GM12878 (cell line): ENCODE measurements around the gene TFB1M. TPM values are rescaled to one million over a fixed set of nuclear protein-coding genes. Genes with fewer than 3 reads are reported as not detected.
A peak's percentile ranks its signal among the peaks of the same experiment; 100 is the strongest.

Experiments used
- ATF7 ChIP-seq: fragments of 450-650 bp; IDR thresholded peaks from 2 replicates; pipeline ENCODE4 v1.6.1; 2016; ENCODE audit warnings: low read depth, mild to moderate bottlenecking
- BHLHE40 ChIP-seq, 2 experiments: fragments of 450-650 bp in 1 of 2; IDR thresholded peaks; 2 replicates each; pipeline ENCODE4 v1.6.1; 2011 to 2017; ENCODE audit warnings: low read depth in 2 of 2, borderline replicate concordance in 1 of 2, improper control_type of control experiment in 1 of 2, low read length in 1 of 2, mild to moderate bottlenecking in 1 of 2
- BRCA1 ChIP-seq: IDR thresholded peaks from 2 replicates; pipeline ENCODE4 v1.6.1; 2011; ENCODE audit warnings: low read depth, low read length, improper control_type of control experiment
- CREB1 ChIP-seq: IDR thresholded peaks from 2 replicates; pipeline ENCODE4 v1.6.1; 2012; ENCODE audit warnings: low read depth, mild to moderate bottlenecking, inconsistent platforms
- FOS ChIP-seq: IDR thresholded peaks from 3 replicates; pipeline ENCODE4 v1.6.1; 2011; ENCODE audit warnings: borderline replicate concordance; ENCODE audit not compliant: insufficient read length; ENCODE audit errors: extremely low read depth
- KLF5 ChIP-seq: fragments of 450-650 bp; IDR thresholded peaks from 2 replicates; pipeline ENCODE4 v1.6.1; 2014; ENCODE audit warnings: mild to moderate bottlenecking; ENCODE audit not compliant: partially characterized antibody
- MEF2B ChIP-seq: fragments of 450-650 bp; IDR thresholded peaks from 2 replicates; pipeline ENCODE4 v1.6.1; 2018; ENCODE audit warnings: mild to moderate bottlenecking, moderate library complexity; ENCODE audit not compliant: partially characterized antibody, poor library complexity, severe bottlenecking
- MXI1 ChIP-seq: fragments of 150-350 bp; IDR thresholded peaks from 2 replicates; pipeline ENCODE4 v1.6.1; 2011; ENCODE audit warnings: low read depth, mild to moderate bottlenecking, inconsistent platforms, low read length, improper control_type of control experiment
- MYC ChIP-seq: IDR thresholded peaks from 2 replicates; pipeline ENCODE4 v1.6.1; 2011; ENCODE audit warnings: mild to moderate bottlenecking, low read length, moderate library complexity, inconsistent platforms; ENCODE audit not compliant: insufficient read depth, insufficient replicate concordance, insufficient read length, severe bottlenecking
- NFXL1 ChIP-seq: fragments of 450-650 bp; IDR thresholded peaks from 2 replicates; pipeline ENCODE4 v1.6.1; 2017; ENCODE audit warnings: antibody characterized with exemption, mild to moderate bottlenecking, borderline replicate concordance
- NR2C1 ChIP-seq: fragments of 450-650 bp; IDR thresholded peaks from 2 replicates; pipeline ENCODE4 v1.6.1; 2017; ENCODE audit warnings: antibody characterized with exemption, mild to moderate bottlenecking, moderate library complexity
- POU2F2 ChIP-seq: IDR thresholded peaks from 3 replicates; pipeline ENCODE4 v1.6.1; 2011; ENCODE audit warnings: low read depth, mild to moderate bottlenecking, low read length, borderline replicate concordance
- RBBP5 ChIP-seq: fragments of 200-600 bp; sonication (generic); conservative IDR thresholded peaks from 2 replicates; pipeline ENCODE4 v1.6.1; 2016
- RFX5 ChIP-seq: IDR thresholded peaks from 2 replicates; pipeline ENCODE4 v1.6.1; 2011; ENCODE audit warnings: low read depth, low read length, improper control_type of control experiment
- YBX1 ChIP-seq: fragments of 450-650 bp; IDR thresholded peaks from 2 replicates; pipeline ENCODE4 v1.6.1; 2016; ENCODE audit warnings: antibody characterized with exemption
- YY1 ChIP-seq: IDR thresholded peaks from 2 replicates; pipeline ENCODE4 v1.6.1; 2011; ENCODE audit warnings: low read depth, mild to moderate bottlenecking, low read length
- ZBED1 ChIP-seq: IDR thresholded peaks from 2 replicates; pipeline ENCODE4 v1.6.1; 2016; ENCODE audit warnings: borderline replicate concordance
- ZNF217 ChIP-seq: fragments of 450-650 bp; IDR thresholded peaks from 2 replicates; pipeline ENCODE4 v1.6.1; 2017; ENCODE audit warnings: antibody characterized with exemption, mild to moderate bottlenecking
- polyA plus RNA-seq, 11 experiments: library from polyadenylated mRNA; depleted of rRNA in 4 of 11; unstranded in 6 of 11; stranded (reverse) in 5 of 11; fragments of >200 nt; fragmentation: Nextera tagmentation in 4 of 11; fragmentation: Illumina TruSeq in 1 of 11; extraction: Ambion mirVana in 4 of 11; extraction: Trizol in 1 of 11; gene quantifications; 1 replicate in 1 of 11; 2 replicates in 10 of 11; pipeline versions ENCODE4 v1.2.1 to v1.2.3, GENCODE V29; 2011 to 2016; ENCODE audit warnings: inconsistent platforms in 2 of 11, missing spikeins in 2 of 11, low read depth in 1 of 11
- total RNA-seq, 4 experiments: library from RNA; depleted of rRNA in 3 of 4; stranded (reverse); fragments of >200 nt in 3 of 4; fragmentation: Illumina TruSeq in 1 of 4; extraction: Trizol in 1 of 4; gene quantifications; 2 replicates each; pipeline versions ENCODE4 v1.2.1 to v1.2.3, GENCODE V29; 2013 to 2021
- TF ChIP-seq, protein P1 (sequence below): fragments of 150-350 bp; IDR thresholded peaks from 2 replicates; pipeline ENCODE4 v1.6.1; 2016; ENCODE audit warnings: low read depth, low read length
- TF ChIP-seq, protein P2 (sequence below): fragments of 450-650 bp; IDR thresholded peaks from 2 replicates; pipeline ENCODE4 v1.6.1; 2018; ENCODE audit warnings: mild to moderate bottlenecking, low read depth, moderate library complexity; ENCODE audit not compliant: partially characterized antibody
- TF ChIP-seq, protein P3 (sequence below): IDR thresholded peaks from 2 replicates; pipeline ENCODE4 v1.6.1; 2011; ENCODE audit warnings: mild to moderate bottlenecking, low read depth, low read length, moderate library complexity; ENCODE audit not compliant: insufficient replicate concordance
- TF ChIP-seq, protein P4 (sequence below): fragments of 150-350 bp; IDR thresholded peaks from 2 replicates; pipeline ENCODE4 v1.6.1; 2014; ENCODE audit warnings: mild to moderate bottlenecking, low read depth, low read length

The TFB1M gene
- total and polyA plus RNA-seq, 10 of the 15 experiments (the other 5 are each of a cell fraction or from before 2014, with no cell fraction given), result 29.9 to 117 (median 41.3) TPM

DNA sequence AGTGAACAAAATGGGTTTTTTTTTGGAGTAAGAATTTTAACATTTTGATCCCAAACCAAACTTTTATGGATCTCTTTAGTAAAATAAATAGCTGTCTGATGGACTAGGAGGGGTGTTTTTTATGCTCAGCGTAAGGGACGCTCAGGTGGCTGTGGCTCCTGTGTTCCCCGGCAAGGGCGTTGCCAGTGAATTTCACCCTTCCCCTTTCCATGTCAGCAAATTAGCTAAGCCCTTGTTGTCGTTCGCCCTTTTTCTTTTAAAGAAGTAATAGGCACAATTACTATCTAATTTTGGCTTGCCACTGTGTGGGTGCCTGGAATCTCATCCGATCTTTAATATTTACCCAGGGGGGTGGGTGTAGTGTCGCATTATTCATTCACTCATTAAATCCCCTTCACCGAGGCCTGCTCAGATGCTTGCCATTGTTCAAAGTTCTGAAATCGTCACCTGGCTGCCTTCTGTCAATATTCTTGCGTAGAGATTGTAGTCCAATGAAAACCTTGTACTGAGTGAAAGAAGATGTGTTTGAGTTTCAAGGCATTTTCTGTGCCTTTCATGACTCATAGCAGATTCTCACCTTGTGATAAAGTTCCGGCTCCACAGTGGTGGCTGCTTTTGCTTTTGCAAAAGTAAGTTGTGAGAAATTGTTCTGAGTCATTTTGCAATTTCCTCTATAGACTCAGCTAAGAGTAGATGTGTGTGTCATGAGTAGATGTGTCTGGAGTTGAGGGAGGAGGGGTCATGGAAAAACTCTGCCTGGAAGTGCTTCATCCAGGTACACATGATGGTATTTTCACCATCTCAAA, 90.4 kb downstream of the TFB1M start (continued):
- TF ChIP-seq CREB1 (peak; percentile 84), ZBED1 (no peak), BRCA1 (no peak), ZNF217 (no peak), ATF7 (peak; percentile 85), NFXL1 (no peak), NR2C1 (no peak), FOS (no peak), POU2F2 (no peak; the same call in 2 of the 3 replicates), MYC (no peak), YBX1 (no peak), BHLHE40 (IDR thresholded peaks at IDR 0.05; ENCODE audit: borderline replicate concordance in 1 of 2, low read depth in 2 of 2, low read length in 1 of 2) (no peak), RFX5 (no peak), KLF5 (no peak), MEF2B (peak; percentile 39), RBBP5 (no peak), YY1 (0 out of 2 replicates have a peak, but pooled peaks have one; percentile 6), MXI1 (no peak)
- TF ChIP-seq, protein P1, sequence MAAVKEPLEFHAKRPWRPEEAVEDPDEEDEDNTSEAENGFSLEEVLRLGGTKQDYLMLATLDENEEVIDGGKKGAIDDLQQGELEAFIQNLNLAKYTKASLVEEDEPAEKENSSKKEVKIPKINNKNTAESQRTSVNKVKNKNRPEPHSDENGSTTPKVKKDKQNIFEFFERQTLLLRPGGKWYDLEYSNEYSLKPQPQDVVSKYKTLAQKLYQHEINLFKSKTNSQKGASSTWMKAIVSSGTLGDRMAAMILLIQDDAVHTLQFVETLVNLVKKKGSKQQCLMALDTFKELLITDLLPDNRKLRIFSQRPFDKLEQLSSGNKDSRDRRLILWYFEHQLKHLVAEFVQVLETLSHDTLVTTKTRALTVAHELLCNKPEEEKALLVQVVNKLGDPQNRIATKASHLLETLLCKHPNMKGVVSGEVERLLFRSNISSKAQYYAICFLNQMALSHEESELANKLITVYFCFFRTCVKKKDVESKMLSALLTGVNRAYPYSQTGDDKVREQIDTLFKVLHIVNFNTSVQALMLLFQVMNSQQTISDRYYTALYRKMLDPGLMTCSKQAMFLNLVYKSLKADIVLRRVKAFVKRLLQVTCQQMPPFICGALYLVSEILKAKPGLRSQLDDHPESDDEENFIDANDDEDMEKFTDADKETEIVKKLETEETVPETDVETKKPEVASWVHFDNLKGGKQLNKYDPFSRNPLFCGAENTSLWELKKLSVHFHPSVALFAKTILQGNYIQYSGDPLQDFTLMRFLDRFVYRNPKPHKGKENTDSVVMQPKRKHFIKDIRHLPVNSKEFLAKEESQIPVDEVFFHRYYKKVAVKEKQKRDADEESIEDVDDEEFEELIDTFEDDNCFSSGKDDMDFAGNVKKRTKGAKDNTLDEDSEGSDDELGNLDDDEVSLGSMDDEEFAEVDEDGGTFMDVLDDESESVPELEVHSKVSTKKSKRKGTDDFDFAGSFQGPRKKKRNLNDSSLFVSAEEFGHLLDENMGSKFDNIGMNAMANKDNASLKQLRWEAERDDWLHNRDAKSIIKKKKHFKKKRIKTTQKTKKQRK, result no peak
- TF ChIP-seq, protein P2, sequence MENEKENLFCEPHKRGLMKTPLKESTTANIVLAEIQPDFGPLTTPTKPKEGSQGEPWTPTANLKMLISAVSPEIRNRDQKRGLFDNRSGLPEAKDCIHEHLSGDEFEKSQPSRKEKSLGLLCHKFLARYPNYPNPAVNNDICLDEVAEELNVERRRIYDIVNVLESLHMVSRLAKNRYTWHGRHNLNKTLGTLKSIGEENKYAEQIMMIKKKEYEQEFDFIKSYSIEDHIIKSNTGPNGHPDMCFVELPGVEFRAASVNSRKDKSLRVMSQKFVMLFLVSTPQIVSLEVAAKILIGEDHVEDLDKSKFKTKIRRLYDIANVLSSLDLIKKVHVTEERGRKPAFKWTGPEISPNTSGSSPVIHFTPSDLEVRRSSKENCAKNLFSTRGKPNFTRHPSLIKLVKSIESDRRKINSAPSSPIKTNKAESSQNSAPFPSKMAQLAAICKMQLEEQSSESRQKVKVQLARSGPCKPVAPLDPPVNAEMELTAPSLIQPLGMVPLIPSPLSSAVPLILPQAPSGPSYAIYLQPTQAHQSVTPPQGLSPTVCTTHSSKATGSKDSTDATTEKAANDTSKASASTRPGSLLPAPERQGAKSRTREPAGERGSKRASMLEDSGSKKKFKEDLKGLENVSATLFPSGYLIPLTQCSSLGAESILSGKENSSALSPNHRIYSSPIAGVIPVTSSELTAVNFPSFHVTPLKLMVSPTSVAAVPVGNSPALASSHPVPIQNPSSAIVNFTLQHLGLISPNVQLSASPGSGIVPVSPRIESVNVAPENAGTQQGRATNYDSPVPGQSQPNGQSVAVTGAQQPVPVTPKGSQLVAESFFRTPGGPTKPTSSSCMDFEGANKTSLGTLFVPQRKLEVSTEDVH, result no peak
- TF ChIP-seq, protein P3, sequence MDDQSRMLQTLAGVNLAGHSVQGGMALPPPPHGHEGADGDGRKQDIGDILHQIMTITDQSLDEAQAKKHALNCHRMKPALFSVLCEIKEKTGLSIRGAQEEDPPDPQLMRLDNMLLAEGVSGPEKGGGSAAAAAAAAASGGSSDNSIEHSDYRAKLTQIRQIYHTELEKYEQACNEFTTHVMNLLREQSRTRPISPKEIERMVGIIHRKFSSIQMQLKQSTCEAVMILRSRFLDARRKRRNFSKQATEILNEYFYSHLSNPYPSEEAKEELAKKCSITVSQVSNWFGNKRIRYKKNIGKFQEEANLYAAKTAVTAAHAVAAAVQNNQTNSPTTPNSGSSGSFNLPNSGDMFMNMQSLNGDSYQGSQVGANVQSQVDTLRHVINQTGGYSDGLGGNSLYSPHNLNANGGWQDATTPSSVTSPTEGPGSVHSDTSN, result no peak
- TF ChIP-seq, protein P4, sequence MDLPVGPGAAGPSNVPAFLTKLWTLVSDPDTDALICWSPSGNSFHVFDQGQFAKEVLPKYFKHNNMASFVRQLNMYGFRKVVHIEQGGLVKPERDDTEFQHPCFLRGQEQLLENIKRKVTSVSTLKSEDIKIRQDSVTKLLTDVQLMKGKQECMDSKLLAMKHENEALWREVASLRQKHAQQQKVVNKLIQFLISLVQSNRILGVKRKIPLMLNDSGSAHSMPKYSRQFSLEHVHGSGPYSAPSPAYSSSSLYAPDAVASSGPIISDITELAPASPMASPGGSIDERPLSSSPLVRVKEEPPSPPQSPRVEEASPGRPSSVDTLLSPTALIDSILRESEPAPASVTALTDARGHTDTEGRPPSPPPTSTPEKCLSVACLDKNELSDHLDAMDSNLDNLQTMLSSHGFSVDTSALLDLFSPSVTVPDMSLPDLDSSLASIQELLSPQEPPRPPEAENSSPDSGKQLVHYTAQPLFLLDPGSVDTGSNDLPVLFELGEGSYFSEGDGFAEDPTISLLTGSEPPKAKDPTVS, result no peak
